Fibroblast of mammary gland (primary cell): ENCODE results near the gene OGT.

Experiments
- DNase-seq: peaks from one replicate; pipeline ENCODE4 v3.0.0-alpha.2; 2010; ENCODE audit warnings: low read depth
- H3K4me3 ChIP-seq: 2 replicates; pipeline ENCODE4 v1.5.1; 2011; ENCODE audit warnings: low read depth, mild to moderate bottlenecking, low read length, moderate library complexity; ENCODE audit not compliant: control insufficient read depth
- TF ChIP-seq, protein P1 (sequence below): conservative IDR thresholded peaks from 2 replicates; pipeline ENCODE4 v1.5.1; 2011; ENCODE audit warnings: low read depth, low read length, inconsistent platforms; ENCODE audit not compliant: control insufficient read depth, insufficient read depth

OGT gene

DNA sequence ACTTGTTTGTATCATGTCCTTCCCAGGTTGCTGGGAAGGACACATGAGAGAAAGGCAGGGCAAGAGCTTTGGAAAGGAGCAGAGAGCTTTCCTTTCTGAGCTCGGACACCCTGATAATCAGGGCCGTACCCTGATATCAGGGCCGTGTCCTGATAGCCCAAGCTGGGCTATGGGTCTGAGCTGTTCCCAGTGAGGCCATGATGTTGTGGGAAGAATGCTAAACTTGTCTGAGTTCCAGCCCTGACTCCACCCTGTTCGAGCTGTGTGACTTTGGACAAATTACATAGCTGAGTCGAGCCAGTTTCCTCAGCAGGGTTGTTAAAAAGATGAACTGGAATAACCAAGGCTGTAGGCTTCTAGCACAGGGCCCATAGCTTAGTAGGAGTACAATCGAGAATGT, 88.7 kb downstream of the OGT start:
- no peak overlapping the region for H3K4me3 ChIP-seq
- DNase-seq = peak; percentile 42
- TF ChIP-seq, protein P1, sequence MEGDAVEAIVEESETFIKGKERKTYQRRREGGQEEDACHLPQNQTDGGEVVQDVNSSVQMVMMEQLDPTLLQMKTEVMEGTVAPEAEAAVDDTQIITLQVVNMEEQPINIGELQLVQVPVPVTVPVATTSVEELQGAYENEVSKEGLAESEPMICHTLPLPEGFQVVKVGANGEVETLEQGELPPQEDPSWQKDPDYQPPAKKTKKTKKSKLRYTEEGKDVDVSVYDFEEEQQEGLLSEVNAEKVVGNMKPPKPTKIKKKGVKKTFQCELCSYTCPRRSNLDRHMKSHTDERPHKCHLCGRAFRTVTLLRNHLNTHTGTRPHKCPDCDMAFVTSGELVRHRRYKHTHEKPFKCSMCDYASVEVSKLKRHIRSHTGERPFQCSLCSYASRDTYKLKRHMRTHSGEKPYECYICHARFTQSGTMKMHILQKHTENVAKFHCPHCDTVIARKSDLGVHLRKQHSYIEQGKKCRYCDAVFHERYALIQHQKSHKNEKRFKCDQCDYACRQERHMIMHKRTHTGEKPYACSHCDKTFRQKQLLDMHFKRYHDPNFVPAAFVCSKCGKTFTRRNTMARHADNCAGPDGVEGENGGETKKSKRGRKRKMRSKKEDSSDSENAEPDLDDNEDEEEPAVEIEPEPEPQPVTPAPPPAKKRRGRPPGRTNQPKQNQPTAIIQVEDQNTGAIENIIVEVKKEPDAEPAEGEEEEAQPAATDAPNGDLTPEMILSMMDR = no peak

DNA sequence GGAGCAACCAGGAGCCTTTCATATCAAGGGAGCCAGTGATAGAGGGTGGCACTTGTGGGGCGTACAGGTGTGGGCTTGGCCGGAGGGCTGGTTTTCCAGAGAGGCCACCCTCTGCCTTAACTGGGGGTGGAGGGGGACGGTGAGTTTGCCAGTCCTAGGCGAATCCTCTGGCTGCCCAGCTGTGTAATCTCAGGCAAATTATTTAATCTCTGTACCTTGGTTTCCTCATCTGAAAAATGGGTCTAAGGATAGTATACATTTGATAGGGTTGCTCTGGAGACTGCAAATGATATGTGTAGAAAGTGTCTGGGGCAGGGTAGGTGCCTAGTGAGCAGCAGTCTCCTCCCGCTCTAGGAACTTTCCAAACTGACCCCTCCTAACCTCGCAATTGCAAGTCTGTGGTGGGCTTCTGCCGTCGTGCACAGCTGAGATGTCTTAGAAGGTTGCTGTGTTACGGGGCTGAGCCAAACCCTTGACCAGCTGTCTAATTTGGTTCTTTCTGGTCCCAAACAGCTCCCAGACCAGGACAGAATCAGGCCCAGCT, 89.2 kb downstream of the OGT start:
- no peak for DNase-seq
- TF ChIP-seq, protein P1 = no peak
- H3K4me3 ChIP-seq = no peak overlapping the region

DNA sequence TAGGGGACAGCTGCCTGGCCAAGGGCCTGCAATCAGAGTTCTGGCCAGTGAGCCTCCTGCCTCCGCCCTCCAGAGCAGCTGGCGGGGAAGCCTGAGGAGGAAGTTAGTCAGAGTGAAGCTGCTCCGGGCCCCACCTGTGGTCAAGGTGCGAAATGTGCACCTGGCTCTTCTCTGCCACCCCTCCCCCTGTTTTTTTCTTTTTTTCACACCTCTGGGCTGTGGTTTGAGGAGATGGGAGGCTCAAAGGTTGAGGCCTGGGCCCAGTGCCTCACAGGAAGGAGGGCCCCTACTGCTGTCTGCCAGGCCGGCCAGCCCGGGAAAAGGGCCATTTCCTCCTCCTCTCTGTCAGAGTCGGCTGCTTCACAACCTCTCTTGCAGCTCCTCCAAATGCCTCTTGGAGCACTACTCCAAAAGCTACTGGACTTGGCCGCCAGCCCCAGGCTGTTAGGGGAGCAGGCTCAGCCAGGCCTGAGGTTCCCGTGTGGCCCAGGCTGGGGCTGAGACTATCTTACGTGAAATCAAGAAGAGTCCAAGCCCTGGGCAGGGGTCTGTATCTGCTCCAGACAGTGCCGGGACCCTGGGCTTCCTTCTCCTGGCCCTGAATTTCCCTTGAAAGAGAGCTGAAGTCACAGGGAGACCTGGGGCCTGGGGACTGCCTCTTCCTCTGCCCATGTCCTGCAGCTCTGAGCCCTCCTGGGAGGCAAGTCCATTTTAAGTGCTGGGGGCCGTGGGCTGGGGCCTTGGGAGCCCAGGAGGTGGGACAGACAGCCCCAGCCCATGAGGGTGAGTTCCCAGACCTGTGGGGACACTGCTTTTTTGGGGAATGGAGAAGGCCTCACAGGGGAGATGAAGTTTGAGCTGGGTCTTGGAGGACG, 89.9 kb downstream of the OGT start:
- H3K4me3 ChIP-seq = no peak overlapping the region
- TF ChIP-seq, protein P1 = no peak
- DNase-seq = peak; percentile 56

DNA sequence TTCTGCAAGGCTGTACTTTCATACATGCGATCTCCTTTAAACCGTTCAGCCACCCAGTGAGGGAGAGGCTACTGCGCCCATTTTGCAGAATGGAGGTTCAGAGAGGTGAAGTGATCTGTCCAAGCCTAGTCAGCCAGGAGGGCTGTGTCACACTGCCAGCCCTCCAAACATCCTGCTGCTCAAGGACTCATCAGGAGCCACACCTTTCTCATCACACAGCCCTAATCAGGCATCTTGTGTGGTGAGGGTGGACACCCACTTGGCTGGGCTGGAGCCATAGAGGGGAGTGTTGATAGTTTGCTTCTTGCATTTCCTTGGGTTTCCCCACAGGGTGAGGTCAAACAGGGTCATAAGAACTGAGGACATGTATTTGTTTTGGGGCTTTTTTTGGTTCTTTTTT, 90.8 kb downstream of the OGT start:
- TF ChIP-seq, protein P1 = no peak
- H3K4me3 ChIP-seq = no peak overlapping the region
- DNase-seq = no peak

DNA sequence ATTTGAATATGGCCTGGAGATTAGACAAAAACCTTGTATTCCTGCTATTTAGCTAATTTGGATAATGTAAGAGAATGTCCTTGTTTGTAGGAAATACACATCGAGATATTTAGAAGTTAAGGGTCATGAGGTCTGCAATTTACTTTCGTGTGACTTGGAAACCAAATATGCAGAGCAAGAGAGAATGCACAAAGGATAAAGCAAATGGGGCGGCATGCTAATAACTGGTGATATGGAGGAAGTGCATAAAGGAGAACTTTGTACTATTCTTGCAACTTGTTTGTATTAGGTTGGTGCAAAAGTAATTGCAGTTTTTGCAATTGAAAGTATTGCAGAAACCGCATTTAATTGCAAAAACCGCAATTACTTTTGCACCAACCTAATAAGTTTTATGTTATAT, 92.6 kb downstream of the OGT start:
- no peak overlapping the region for H3K4me3 ChIP-seq
- TF ChIP-seq, protein P1 = no peak
- no peak for DNase-seq
